ENCODE data around the gene SLC25A33. TPM values are rescaled to one million over a fixed set of nuclear protein-coding genes. Genes with fewer than 3 reads are reported as not detected.
"Not testable (repeated sequence)": the region's sequence is repeated elsewhere in the genome, so short reads cannot be mapped to it uniquely, and the experiment has no call there.

The SLC25A33 gene
- polyA plus RNA-seq, 4 donors = 2.7 to 6.3 (median 4.2) TPM

DNA sequence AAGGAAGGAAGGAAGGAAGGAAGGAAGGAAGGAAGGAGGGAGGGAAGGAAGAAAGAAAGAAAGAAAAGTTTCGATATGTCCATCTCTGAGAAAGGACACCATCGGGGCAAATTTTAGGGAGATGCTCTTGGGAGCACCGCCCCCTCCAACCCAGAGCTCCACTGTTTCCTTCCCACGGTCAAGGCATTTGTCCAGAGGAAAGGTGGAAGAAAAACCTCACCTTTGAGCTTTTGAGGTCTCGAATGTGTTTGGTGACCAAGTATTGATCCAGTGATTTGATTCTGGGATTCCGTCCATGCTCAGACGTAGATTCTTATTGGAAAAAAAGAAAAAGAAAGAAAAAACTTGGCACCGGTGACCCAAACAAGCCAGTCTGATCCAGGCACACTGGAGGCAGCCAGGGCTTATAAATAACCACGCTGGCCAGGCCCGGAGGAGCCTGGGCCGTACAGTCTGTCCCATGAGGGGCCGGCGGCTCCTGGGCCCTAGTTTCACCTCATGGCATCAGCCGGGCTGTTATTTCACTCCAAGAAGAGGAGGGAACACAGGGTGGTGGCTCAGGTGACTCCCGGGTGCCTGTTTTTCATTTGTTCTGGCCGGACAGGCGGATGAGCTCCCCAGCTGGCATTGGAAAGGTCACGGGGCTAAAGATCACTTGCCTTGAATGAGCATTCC is 36.1 kb upstream of the SLC25A33 start:
- WGBS, 3 donors = 75 to 80% (median 76%) methylated on average over 17 to 18 of the region's 18 CpGs
- Histone ChIP-seq H3K27ac (ENCODE audit: low read depth in 1 of 3, low read length in 2 of 3) (no peak overlapping the region), H3K4me3 (ENCODE audit: low read depth in 1 of 3, low read length in 3 of 3) (no peak overlapping the region), H3K36me3 (ENCODE audit: control insufficient read depth in 3 of 3, insufficient read depth in 2 of 3, low read depth in 1 of 3, low read length in 3 of 3) (no peaks in the 10 kb centered on the region), H3K27me3 (ENCODE audit: control insufficient read depth in 3 of 3, insufficient read depth in 3 of 3, low read length in 3 of 3) (no peaks in the 10 kb centered on the region), H3K9me3 (ENCODE audit: control insufficient read depth in 2 of 2, insufficient read depth in 1 of 2, low read depth in 1 of 2, low read length in 1 of 2) (no peaks in the 10 kb centered on the region), H3K4me1 (ENCODE audit: control insufficient read depth in 3 of 3, insufficient read depth in 2 of 3, low read depth in 1 of 3, low read length in 2 of 3) (no peaks in the 10 kb centered on the region)
- FAIRE-seq (no peak), DNase-seq (no peak)

DNA sequence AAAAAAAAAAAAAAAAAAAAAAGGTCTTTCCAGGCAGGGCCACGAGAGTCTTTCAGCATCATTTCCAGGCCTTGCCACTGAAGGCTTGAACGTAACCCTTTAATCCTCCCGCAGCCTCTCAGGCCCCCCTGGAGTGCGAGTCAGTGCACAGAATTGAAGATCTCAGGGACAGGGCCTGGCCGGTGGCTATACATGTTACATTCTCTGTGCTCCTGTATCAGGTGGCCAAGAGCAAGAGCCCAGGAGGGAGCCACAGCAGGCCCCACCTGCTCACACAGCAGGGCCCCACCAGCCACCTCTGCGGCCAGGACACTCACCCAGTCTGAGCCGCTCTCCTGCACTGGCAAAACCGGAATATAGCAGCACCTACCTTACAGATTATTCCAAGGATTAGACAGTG is 34.1 kb upstream of the SLC25A33 start:
- 82 to 88% (median 88%) methylated on average over 8 of the region's 8 CpGs for WGBS, 3 donors
- no peak overlapping the region for H3K4me3 ChIP-seq (ENCODE audit: low read depth in 1 of 3, low read length in 3 of 3)
- H3K27me3 ChIP-seq (ENCODE audit: control insufficient read depth in 3 of 3, insufficient read depth in 3 of 3, low read length in 3 of 3) = no peaks in the 10 kb centered on the region
- FAIRE-seq (no peak), DNase-seq (no peak)
- no peaks in the 10 kb centered on the region for H3K4me1 ChIP-seq (ENCODE audit: control insufficient read depth in 3 of 3, insufficient read depth in 2 of 3, low read depth in 1 of 3, low read length in 2 of 3)
- no peak overlapping the region for H3K27ac ChIP-seq (ENCODE audit: low read depth in 1 of 3, low read length in 2 of 3)
- H3K36me3 ChIP-seq (ENCODE audit: control insufficient read depth in 3 of 3, insufficient read depth in 2 of 3, low read depth in 1 of 3, low read length in 3 of 3) = no peaks in the 10 kb centered on the region
- H3K9me3 ChIP-seq (ENCODE audit: control insufficient read depth in 2 of 2, insufficient read depth in 1 of 2, low read depth in 1 of 2, low read length in 1 of 2) = no peaks in the 10 kb centered on the region

DNA sequence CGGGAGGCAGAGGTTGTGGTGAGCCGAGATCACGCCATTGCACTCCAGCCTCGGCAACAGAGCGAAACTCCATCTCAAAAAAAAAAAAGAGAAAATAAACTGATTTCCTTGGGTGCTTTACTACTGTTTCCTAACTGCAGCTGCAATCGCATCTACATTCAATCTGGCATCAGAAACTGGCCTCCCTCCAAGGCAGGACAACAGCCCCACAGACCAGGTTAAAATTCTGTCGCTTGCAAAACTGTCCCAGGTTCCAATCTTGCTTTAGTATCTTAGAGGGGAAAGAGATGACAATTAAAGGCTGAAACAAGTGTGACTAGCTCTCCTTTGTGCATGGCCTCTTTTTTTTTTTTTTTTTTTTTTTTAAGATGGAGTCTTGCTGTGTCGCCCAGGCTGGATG is 32.4 kb upstream of the SLC25A33 start:
- no peak for DNase-seq
- FAIRE-seq = no peak
- Histone ChIP-seq H3K27me3 (ENCODE audit: control insufficient read depth in 3 of 3, insufficient read depth in 3 of 3, low read length in 3 of 3) (no peaks in the 10 kb centered on the region), H3K4me1 (ENCODE audit: control insufficient read depth in 3 of 3, insufficient read depth in 2 of 3, low read depth in 1 of 3, low read length in 2 of 3) (no peaks in the 10 kb centered on the region), H3K4me3 (ENCODE audit: low read depth in 1 of 3, low read length in 3 of 3) (no peak overlapping the region), H3K9me3 (ENCODE audit: control insufficient read depth in 2 of 2, insufficient read depth in 1 of 2, low read depth in 1 of 2, low read length in 1 of 2) (no peaks in the 10 kb centered on the region), H3K27ac (ENCODE audit: low read depth in 1 of 3, low read length in 2 of 3) (no peak overlapping the region), H3K36me3 (ENCODE audit: control insufficient read depth in 3 of 3, insufficient read depth in 2 of 3, low read depth in 1 of 3, low read length in 3 of 3) (no peaks in the 10 kb centered on the region)
- WGBS, 3 donors = 83 to 85% (median 84%) methylated on average over 8 of the region's 8 CpGs

DNA sequence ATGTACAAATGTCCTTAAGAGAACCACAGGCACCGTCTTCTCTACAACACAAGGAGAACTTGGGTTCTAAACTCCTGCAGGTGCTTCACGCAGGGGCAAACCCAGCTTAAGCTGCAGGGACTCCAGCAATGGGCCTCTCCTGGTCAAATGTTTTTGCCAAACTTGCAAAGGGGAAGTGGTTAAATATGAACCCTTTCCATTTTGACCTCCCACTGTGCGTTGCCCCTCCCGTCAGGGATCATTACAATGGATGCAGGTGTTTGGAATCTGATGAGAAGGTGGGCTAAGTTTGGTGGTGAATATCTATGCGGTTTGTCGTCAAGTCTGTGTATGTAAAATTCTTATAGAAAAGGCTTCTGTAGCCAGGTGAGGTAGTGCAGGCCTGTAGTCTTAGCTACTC is 29.1 kb upstream of the SLC25A33 start:
- Histone ChIP-seq H3K36me3 (ENCODE audit: control insufficient read depth in 3 of 3, insufficient read depth in 2 of 3, low read depth in 1 of 3, low read length in 3 of 3) (no peaks in the 10 kb centered on the region), H3K4me3 (ENCODE audit: low read depth in 1 of 3, low read length in 3 of 3) (no peak overlapping the region), H3K4me1 (ENCODE audit: control insufficient read depth in 3 of 3, insufficient read depth in 2 of 3, low read depth in 1 of 3, low read length in 2 of 3) (no peaks in the 10 kb centered on the region), H3K9me3 (ENCODE audit: control insufficient read depth in 2 of 2, insufficient read depth in 1 of 2, low read depth in 1 of 2, low read length in 1 of 2) (peaks cover 0 to 2% of the 10 kb centered on the region in 2 donors), H3K27me3 (ENCODE audit: control insufficient read depth in 3 of 3, insufficient read depth in 3 of 3, low read length in 3 of 3) (no peaks in the 10 kb centered on the region), H3K27ac (ENCODE audit: low read depth in 1 of 3, low read length in 2 of 3) (no peak overlapping the region)
- no peak for FAIRE-seq
- DNase-seq = no peak
- 93 to 97% (median 93%) methylated on average over 6 of the region's 6 CpGs for WGBS, 3 donors

DNA sequence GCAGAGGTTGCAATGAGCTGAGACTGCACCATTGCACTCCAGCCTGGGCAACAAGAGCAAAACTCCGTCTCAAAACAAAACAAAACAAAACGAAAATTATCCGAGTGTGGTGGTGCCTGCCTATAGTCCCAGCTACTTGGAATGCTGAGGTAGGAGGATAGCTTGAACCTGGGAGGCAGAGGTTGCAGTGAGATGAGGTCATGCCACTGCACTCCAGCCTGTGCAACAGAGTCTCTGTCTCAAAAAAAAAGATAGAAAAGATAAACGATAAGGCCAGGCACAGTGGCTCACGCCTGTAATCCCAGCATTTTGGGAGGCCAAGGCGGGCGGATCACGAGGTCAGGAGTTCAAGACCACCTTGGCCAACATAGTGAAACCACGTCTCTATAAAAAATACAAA is 23.7 kb upstream of the SLC25A33 start:
- 88 to 90% (median 88%) methylated on average over 9 of the region's 9 CpGs for WGBS, 3 donors
- H3K27ac ChIP-seq (ENCODE audit: low read depth in 1 of 3, low read length in 2 of 3); H3K9me3 ChIP-seq (ENCODE audit: control insufficient read depth in 2 of 2, insufficient read depth in 1 of 2, low read depth in 1 of 2, low read length in 1 of 2); FAIRE-seq; H3K36me3 ChIP-seq (ENCODE audit: control insufficient read depth in 3 of 3, insufficient read depth in 2 of 3, low read depth in 1 of 3, low read length in 3 of 3); H3K4me1 ChIP-seq (ENCODE audit: control insufficient read depth in 3 of 3, insufficient read depth in 2 of 3, low read depth in 1 of 3, low read length in 2 of 3); DNase-seq; H3K4me3 ChIP-seq (ENCODE audit: low read depth in 1 of 3, low read length in 3 of 3); H3K27me3 ChIP-seq (ENCODE audit: control insufficient read depth in 3 of 3, insufficient read depth in 3 of 3, low read length in 3 of 3): not testable (repeated sequence)

DNA sequence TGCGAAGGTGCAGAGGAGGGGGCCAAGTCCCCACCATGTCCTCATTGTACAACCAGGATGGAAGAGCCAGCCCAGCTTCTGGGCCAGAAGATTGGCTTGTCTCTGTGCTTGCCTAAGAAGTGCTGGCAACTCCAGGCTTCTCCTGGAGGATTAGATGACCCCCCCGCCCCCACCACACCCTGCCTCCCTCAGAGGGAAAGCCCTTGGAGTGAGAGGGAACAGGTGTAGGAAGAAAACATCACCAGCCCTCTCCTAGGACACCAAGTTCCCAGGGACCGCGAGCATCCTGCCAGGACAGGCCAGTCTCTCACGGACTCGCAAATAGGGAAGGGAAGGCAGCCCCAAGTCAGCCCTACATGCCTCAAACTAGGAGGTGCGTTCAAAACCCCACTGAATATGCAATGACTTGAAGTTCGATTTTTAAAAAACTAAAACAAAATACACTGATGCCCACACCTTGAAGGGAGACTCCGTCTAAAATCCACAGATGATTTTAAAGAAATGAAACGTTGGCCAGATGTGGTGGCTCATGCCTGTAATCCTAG is 20.7 kb upstream of the SLC25A33 start:
- Histone ChIP-seq H3K4me1 (ENCODE audit: control insufficient read depth in 3 of 3, insufficient read depth in 2 of 3, low read depth in 1 of 3, low read length in 2 of 3) (no peaks in the 10 kb centered on the region), H3K27ac (ENCODE audit: low read depth in 1 of 3, low read length in 2 of 3) (no peak overlapping the region), H3K27me3 (ENCODE audit: control insufficient read depth in 3 of 3, insufficient read depth in 3 of 3, low read length in 3 of 3) (no peaks in the 10 kb centered on the region), H3K36me3 (ENCODE audit: control insufficient read depth in 3 of 3, insufficient read depth in 2 of 3, low read depth in 1 of 3, low read length in 3 of 3) (no peaks in the 10 kb centered on the region), H3K9me3 (ENCODE audit: control insufficient read depth in 2 of 2, insufficient read depth in 1 of 2, low read depth in 1 of 2, low read length in 1 of 2) (peaks cover 0 to 5% of the 10 kb centered on the region in 2 donors), H3K4me3 (ENCODE audit: low read depth in 1 of 3, low read length in 3 of 3) (no peak overlapping the region)
- DNase-seq (no peak), FAIRE-seq (no peak)
- WGBS, 3 donors = 84 to 87% (median 84%) methylated on average over 10 of the region's 10 CpGs

DNA sequence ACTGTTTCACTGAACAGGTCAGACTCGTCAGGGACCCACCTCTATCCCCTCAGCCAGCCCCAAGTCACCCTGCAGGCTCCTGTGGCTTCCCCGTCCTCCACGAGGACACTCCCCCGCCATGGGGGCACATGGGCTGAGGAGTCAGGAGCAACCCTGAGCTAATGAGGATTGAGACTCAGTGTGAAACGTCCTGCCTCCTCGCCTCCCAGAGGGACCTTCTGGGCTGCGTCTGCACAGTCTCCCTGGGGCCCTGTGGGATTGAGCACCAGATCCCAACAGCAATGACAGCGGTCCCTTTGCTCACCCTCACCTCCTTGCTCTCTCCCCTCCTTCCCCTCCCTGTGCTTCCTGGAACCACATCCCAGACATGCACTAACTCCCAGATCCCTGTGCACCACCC is 18.9 kb upstream of the SLC25A33 start:
- H3K36me3 ChIP-seq (ENCODE audit: control insufficient read depth in 3 of 3, insufficient read depth in 2 of 3, low read depth in 1 of 3, low read length in 3 of 3) = no peaks in the 10 kb centered on the region
- no peak overlapping the region for H3K27ac ChIP-seq (ENCODE audit: low read depth in 1 of 3, low read length in 2 of 3)
- peaks cover 0 to 3% of the 10 kb centered on the region in 2 donors for H3K9me3 ChIP-seq (ENCODE audit: control insufficient read depth in 2 of 2, insufficient read depth in 1 of 2, low read depth in 1 of 2, low read length in 1 of 2)
- no peaks in the 10 kb centered on the region for H3K4me1 ChIP-seq (ENCODE audit: control insufficient read depth in 3 of 3, insufficient read depth in 2 of 3, low read depth in 1 of 3, low read length in 2 of 3)
- H3K27me3 ChIP-seq (ENCODE audit: control insufficient read depth in 3 of 3, insufficient read depth in 3 of 3, low read length in 3 of 3) = no peaks in the 10 kb centered on the region
- DNase-seq (no peak), FAIRE-seq (no peak)
- H3K4me3 ChIP-seq (ENCODE audit: low read depth in 1 of 3, low read length in 3 of 3) = no peak overlapping the region
- WGBS, 3 donors = 61 to 74% (median 74%) methylated on average over 7 to 8 of the region's 8 CpGs

DNA sequence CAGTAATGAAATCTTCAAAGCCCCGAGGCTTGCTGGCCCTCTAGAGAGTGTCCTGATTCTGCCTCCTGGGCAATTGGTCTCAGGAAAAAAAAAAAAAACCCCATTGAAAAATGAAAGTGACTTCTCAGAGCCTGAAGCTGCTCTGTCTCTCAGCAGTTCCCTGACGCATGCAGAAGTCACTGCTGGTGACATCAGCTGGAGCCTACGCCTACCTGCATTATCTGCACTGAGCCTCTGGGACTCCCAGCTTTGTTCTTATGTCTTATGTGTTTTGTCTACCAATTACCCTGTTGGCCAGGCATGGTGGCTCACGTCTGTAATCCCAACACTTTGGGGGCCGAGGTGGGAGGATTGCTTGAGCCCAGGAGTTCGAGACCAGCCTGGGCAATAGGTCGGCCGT is 10.1 kb upstream of the SLC25A33 start:
- Histone ChIP-seq H3K27ac (ENCODE audit: low read depth in 1 of 3, low read length in 2 of 3) (no peak overlapping the region), H3K4me3 (ENCODE audit: low read depth in 1 of 3, low read length in 3 of 3) (no peak overlapping the region), H3K27me3 (ENCODE audit: control insufficient read depth in 3 of 3, insufficient read depth in 3 of 3, low read length in 3 of 3) (no peaks in the 10 kb centered on the region), H3K4me1 (ENCODE audit: control insufficient read depth in 3 of 3, insufficient read depth in 2 of 3, low read depth in 1 of 3, low read length in 2 of 3) (peaks cover 0 to 11% (median 0%) of the 10 kb centered on the region in 3 donors), H3K9me3 (ENCODE audit: control insufficient read depth in 2 of 2, insufficient read depth in 1 of 2, low read depth in 1 of 2, low read length in 1 of 2) (no peaks in the 10 kb centered on the region), H3K36me3 (ENCODE audit: control insufficient read depth in 3 of 3, insufficient read depth in 2 of 3, low read depth in 1 of 3, low read length in 3 of 3) (no peaks in the 10 kb centered on the region)
- peak; percentile 50 to 72 for DNase-seq
- FAIRE-seq = no peak
- WGBS, 3 donors = 14 to 56% (median 34%) methylated on average over 8 of the region's 8 CpGs

DNA sequence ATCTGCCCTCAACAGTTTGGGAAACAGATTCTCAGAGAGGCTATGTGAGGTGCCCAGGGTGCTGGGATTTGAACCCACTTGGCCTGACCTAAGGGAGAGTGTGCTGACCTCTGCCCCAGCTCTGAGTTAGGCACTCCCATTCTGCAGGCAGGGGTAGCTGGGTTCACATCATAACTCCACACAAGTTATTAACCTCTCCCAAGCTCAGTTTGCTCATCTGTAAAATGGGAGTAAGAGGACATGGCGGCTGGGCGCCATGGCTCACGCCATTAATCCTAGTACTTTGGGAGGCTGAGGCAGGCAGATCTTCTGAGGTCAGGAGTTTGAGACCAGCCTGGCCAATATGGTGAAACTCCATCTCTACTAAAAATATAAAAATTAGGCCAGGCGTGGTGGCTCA is 8.9 kb upstream of the SLC25A33 start:
- no peaks in the 10 kb centered on the region for H3K9me3 ChIP-seq (ENCODE audit: control insufficient read depth in 2 of 2, insufficient read depth in 1 of 2, low read depth in 1 of 2, low read length in 1 of 2)
- no peak overlapping the region for H3K4me3 ChIP-seq (ENCODE audit: low read depth in 1 of 3, low read length in 3 of 3)
- no peak for FAIRE-seq
- H3K27ac ChIP-seq (ENCODE audit: low read depth in 1 of 3, low read length in 2 of 3) = no peak overlapping the region
- 92 to 98% (median 97%) methylated on average over 4 of the region's 4 CpGs for WGBS, 3 donors
- H3K27me3 ChIP-seq (ENCODE audit: control insufficient read depth in 3 of 3, insufficient read depth in 3 of 3, low read length in 3 of 3) = no peaks in the 10 kb centered on the region
- no peaks in the 10 kb centered on the region for H3K36me3 ChIP-seq (ENCODE audit: control insufficient read depth in 3 of 3, insufficient read depth in 2 of 3, low read depth in 1 of 3, low read length in 3 of 3)
- no peak for DNase-seq
- peaks cover 0 to 11% (median 0%) of the 10 kb centered on the region in 3 donors for H3K4me1 ChIP-seq (ENCODE audit: control insufficient read depth in 3 of 3, insufficient read depth in 2 of 3, low read depth in 1 of 3, low read length in 2 of 3)
